ENCODE results near the gene PRKD2.
A peak's percentile ranks its signal among the peaks of the same experiment; 100 is the strongest.

Gene PRKD2

GRCh38 chr19:46739290-46739771 is 22.4 kb upstream of the PRKD2 start:
- no peak for DNase-seq

- no peak for DNase-seq
Observed at GRCh38 chr19:46737761-46738171, 20.9 kb upstream of the PRKD2 start.

GRCh38 chr19:46737298-46737654 is 20.4 kb upstream of the PRKD2 start:
- no peak for DNase-seq

GRCh38 chr19:46736531-46737297 is 19.8 kb upstream of the PRKD2 start:
- DNase-seq, result no peak

GRCh38 chr19:46733690-46734292 is 16.9 kb upstream of the PRKD2 start:
- DNase-seq, result no peak

GRCh38 chr19:46732966-46733689 is 16.2 kb upstream of the PRKD2 start:
- no peak for DNase-seq

GRCh38 chr19:46732172-46732938 is 15.4 kb upstream of the PRKD2 start:
- DNase-seq, result no peak

GRCh38 chr19:46731584-46731983 is 14.7 kb upstream of the PRKD2 start:
- DNase-seq, result no peak

- DNase-seq, result no peak
Observed at GRCh38 chr19:46731007-46731501, 14.1 kb upstream of the PRKD2 start.

- DNase-seq, result no peak
Observed at GRCh38 chr19:46730595-46730994, 13.7 kb upstream of the PRKD2 start.

GRCh38 chr19:46730187-46730586 is 13.3 kb upstream of the PRKD2 start:
- DNase-seq, result no peak

GRCh38 chr19:46729696-46730095 is 12.8 kb upstream of the PRKD2 start:
- DNase-seq, result no peak

- peak; percentile 7 for DNase-seq
Observed at GRCh38 chr19:46728693-46729339, 11.9 kb upstream of the PRKD2 start.

- DNase-seq, result no peak
Observed at GRCh38 chr19:46728208-46728607, 11.3 kb upstream of the PRKD2 start.

- DNase-seq, result no peak
Observed at GRCh38 chr19:46727757-46728156, 10.8 kb upstream of the PRKD2 start.

GRCh38 chr19:46726971-46727501 is 10.1 kb upstream of the PRKD2 start:
- DNase-seq, result no peak

- DNase-seq, result no peak
Observed at GRCh38 chr19:46726551-46726950, 9.6 kb upstream of the PRKD2 start.

GRCh38 chr19:46725859-46726393 is 9.0 kb upstream of the PRKD2 start:
- no peak for DNase-seq

GRCh38 chr19:46725036-46725820 is 8.3 kb upstream of the PRKD2 start:
- DNase-seq, result no peak

- DNase-seq, result no peak
Observed at GRCh38 chr19:46724468-46724867, 7.6 kb upstream of the PRKD2 start.

- no peak for DNase-seq
Observed at GRCh38 chr19:46723471-46723870, 6.6 kb upstream of the PRKD2 start.
